CD4-positive, alpha-beta T cell treated with Interleukin-6 for 4 hours (primary cell): ENCODE data around the gene JUP.

Experiments used
- DNase-seq: peaks from one replicate; pipeline ENCODE4 v3.0.0-alpha.2; 2020; ENCODE audit warnings: mixed read lengths

Gene JUP

GRCh38 chr17:41806685-41807445 is 20.4 kb upstream of the JUP start:
- DNase-seq = no peak

DNA sequence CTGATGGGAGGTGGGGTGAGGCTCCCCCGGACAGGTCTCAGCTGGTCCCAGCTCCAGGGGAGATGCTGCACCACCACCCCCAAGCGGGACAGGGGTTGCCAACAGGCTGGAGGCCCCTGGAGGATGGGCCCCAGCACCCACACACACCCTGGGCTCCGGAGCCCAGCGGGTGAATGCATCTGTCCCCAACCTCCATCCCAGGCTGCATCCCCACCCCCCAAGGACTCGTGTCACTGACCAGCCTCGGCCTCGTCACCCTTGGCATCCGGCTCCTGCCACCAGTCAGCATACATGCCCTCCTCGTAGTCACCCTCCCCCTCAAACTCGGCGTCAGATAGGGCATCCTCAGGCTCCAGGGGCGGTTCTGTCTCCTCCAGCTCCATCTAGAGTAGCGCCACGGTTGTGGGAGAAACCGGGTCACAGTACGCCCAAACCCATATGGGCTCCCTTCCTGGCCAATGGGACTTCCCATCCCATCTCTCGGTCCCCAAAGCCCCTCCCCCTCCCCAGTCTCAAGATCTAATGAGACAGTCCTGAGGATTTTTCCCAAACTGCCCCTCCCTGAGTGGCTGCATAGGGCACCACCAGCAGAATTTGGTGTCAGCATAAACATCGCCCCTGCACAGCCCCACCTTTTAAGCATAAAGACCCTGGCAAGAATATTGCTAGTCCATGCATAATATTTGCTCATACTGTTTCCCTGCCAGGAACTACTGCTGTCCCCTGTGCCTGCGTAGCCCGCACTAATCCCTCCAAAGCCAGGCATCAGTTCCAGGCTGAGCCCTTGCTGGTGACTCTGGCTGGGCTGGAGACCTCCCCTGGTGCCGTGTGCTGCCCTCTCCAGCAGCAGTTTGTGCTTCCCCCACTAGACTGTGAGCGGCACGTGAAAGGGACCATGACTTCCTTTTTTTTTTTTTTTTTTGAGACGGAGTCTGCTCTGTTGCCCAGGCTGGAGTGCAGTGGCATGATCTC is 16.8 kb upstream of the JUP start:
- DNase-seq = no peak

- DNase-seq = peak; percentile 84
These were observed 15.1 kb upstream of the JUP start for GRCh38 chr17:41801374-41802271.

- DNase-seq = peak; percentile 50
These were observed 14.3 kb upstream of the JUP start for GRCh38 chr17:41800601-41801373.

- no peak for DNase-seq
These were observed 12.9 kb upstream of the JUP start for GRCh38 chr17:41799366-41799765.

GRCh38 chr17:41797377-41797776 is 10.9 kb upstream of the JUP start:
- DNase-seq = no peak

DNA sequence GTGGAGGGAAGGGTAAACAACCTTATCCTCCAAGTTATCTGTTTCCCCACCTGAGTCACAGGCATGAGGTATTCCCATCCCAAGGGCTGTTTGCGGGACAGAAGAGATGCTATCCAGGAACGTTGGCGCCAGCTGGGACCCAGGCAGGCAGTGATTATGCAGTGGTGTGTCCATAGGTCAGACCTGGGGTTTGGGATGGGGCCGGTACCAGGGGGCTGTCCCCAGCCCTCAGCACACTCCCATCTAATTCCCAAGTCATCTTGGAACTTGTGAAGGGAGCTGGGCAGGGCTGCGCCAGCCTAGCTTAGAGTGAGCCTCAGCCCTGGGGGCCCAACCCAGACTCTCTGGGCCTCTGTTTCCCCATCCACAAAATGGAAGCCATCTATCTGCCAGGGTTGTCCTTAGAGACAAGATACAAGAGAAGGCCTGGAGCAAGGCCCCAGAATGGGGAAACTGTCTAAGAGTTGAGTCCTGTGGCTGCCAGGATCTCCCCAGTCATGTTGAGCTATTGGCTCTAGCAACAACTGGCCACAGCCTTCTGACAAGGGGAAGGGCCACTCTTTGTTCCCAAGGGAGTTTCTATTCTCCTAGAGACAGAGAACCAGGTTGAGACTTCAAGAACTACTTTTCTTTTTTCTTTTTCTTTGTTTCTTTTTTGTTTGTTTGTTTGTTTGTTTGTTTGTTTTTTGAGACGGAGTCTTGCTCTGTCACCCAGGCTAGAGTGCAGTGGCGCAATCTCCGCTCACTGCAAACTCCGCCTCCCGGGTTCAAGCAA is 9.8 kb upstream of the JUP start:
- DNase-seq = no peak

DNA sequence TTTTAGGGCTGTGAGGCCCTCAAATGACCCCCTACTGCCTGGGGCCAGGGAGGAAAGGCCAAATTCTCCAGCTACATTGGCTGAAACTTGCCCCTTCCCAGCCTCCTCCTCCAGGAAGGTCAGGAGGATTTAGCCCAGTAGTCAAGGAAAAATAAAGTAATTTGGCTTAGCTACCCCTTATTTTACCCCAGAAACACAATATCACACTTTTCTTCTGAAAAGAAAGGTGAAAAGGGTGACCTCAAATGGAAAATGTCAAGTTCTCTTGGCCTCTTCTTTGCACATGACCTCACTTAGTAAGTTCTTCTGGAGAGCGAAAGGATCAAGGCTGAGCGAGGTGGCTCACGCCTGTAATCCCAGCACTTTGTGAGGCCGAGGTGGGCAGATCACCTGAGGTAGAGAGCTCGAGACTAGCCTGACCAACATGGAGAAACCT is 8.0 kb upstream of the JUP start:
- no peak for DNase-seq

DNA sequence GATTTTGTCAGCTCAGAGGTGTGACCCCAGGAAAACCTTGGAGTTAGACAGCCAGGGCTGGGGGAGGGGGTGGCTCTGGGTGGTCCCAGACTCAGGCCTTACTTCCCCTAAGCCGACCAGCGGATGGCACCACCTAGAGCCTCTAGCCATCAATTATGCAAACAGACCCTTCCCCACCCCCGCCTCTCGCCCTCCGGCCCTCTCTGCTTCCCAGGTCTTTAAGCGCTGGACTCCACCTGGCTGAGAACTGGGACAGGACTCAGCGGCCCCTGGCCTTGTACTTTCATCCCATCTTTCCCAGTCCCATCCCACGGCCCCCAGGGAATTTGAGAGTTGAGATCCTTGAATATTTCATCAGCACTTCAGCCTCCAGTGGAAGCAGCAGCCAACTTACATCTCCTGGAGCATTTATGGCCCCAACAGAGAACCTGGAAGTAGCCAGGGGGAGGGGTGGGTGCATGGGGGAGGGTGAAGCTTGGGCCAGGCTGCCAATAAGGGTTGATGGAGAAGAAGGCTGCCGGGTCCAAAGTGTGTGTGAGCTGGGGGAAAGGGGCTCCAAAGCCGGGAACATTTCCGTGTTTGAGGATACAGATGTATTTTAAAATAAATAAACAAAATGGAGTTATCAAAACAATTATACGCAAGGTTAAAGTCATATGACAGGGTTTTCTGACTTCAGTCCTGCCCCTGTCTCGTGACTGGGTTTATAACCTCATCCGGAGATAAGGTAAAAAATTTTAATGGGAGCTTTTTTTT is 7.5 kb upstream of the JUP start:
- DNase-seq = no peak

DNA sequence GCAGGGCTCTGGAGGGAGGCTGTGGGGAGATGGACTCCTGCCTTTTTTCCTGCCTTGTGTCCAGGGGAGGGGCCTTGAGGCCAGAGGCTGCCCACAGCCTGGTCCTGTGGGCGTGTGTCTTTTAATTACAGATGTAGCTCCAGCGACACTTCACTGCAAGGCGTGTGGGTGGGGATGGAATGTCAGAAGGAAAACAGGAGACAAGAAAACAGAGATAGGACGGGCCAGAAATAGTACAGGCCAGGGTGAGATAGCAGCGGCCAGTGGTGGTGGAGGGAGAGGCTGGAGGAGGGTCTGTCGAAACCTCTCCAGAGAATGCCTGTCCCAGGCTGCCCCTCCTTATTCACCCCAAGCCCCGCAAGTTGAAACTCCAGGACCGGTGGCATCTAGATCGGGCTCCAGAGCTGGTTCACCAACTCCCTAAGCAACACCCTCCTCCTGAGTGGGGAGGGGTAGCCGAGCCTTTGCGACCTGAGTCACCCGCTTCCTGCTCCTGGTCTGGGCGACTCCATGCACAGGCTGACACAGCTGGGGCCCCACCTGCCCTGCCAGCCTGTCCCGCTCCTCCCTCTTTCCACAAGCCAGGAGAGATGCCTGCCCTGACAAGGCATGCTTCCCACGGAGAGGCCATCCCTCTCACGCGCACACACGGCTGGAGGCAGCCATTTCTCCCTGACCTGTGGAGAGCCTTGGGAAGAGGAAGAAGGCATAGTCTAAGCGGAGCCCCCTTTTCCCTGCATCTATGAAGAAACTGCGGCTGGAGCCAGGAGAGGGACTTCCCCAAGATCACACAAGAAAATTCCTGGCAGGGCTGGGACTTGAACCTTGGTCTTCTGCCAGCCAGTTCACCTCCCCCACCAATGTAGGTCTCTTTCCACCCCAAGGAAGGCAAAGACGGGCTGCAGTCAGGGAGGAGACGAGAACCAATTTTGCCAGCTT is 6.6 kb upstream of the JUP start:
- DNase-seq = peak; percentile 21

GRCh38 chr17:41787021-41787418 is 509 bp upstream of the JUP start:
- DNase-seq = no peak

GRCh38 chr17:41785859-41786226 is 668 bp downstream of the JUP start:
- DNase-seq = no peak

DNA sequence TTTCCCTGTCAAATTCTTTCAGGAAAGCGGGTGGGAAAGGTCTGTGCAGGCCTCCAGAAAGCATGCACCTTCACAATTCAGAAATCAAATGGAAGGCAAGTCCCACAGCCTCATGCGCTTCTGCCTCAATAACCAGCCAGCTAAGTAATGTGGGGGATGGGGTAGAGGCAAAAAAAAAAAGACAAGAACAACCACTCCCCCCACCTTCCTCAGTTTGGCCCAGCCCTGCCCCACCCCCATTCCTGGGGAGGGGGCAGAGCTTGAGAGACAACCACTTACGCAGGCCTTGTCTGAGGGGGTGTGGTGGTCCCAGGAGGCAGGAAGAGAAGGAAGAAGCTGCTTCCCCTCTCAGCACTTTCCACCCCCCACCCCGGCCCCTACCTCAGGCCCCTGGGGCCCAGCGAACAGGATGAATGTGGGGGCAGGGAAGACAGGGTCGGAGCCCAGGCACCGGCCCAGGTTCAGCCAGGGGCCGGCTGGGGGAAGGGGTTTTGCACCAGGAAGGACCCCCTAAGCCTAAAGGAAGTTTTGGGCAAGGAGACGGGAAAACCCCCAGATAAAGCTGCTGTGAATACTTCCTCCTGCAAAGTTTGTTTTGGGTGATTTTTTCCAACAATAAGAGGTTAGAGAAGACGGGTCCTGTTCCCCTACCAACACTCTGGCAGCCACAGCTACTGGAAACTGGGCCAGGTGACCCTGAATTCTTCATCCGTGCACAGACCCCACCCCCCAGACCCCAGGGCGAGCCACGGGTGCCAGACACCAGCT is 1.2 kb downstream of the JUP start:
- DNase-seq = no peak

DNA sequence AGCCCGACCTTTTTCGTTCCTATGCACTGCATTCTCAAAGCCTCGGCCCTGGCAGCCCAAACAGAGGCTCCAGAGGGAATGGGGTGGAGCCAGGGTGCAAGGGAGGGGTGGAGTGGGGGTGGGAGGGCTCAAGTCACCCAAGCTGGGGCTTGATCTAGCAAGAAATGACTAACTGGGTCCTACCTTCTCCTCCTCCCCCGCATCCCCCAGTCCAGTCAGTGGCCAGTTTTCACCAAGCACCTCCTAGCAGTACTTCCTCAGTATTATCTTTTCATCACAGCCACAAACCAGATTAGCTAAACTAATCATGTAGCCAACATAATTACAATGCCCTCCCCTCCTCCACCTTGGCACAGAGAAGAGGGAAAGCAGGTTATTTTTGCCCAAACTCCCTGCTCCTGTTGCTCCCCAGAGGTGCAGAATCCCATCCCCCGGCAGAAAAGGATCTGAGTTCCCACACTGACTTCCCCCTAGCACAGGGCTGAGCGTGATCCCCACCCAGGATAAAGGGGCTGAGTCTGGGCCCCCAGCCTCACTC is 2.2 kb downstream of the JUP start:
- DNase-seq = no peak

DNA sequence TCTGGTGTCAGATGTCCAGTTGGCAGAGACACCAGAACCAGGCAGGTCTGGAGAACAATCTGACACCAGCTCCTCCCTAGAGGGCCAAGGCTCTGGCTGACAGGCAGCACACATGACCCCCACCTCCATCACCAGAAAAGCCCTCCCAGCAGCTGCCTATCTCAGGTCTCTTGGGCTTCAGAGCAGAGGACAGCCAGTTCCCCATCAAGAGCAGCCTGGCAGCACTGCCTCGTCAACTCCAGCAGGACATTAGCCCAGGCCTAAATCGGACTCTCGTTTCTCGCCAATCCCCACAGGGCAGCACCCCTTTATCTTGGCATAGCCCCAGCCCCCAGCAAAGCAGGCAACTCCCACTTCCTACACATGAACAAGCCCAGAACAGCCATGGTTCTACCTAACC is 4.4 kb downstream of the JUP start:
- DNase-seq = no peak

GRCh38 chr17:41781404-41782110 is 5.0 kb downstream of the JUP start:
- DNase-seq = no peak

DNA sequence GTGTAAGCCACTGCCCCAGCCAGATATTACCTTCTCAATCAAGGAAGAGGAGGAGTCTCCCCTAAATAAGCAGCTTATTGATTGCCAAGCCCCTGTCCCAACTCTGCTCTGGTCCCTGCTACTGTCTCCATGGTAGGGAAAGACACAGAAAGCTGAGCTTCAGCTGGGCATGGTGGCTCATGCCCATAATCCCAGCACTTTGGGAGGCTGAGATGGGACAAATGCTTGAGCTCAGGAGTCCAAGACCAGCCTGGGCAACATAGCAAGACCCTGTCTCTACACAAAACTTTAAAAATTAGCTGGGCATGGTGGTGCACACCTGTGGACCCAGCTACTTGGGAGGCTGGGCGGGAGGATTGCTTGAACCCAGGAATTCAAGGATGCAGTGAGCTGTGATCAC is 6.6 kb downstream of the JUP start:
- DNase-seq = no peak
